K562 (cell line): Measurements from ENCODE around the gene BPIFB6. TPM values are rescaled to one million over a fixed set of nuclear protein-coding genes. Genes with fewer than 3 reads are reported as not detected.

Source experiments
- ATAC-seq: fragments of 200-7000 bp; cut with Tn5 transposase; 3 replicates; pipeline ENCODE4 v1.9.1; 2020; ENCODE audit warnings: moderate library complexity
- BruUV-seq: library from RNA; stranded (reverse); fragments of 400-500 nt; replicated peaks from 2 replicates; lab custom pipeline; 2021; lab: Mats Ljungman, UMichigan
- CTCF ChIA-PET: fragments of 300-600 bp; formaldehyde crosslinking; extraction: SDS; loops from one replicate; lab custom pipeline; 2021; ENCODE audit warnings: low intra/inter-chr PET ratio; lab: Yijun Ruan, JAX
- POLR2A ChIA-PET: fragments of 300-600, 350-650 bp; sonication (Branson Sonifier 250); formaldehyde crosslinking; extraction: SDS; loops from one replicate; lab custom pipeline; 2021; ENCODE audit warnings: antibody characterized with exemption, inconsistent platforms; lab: Yijun Ruan, JAX
- DNase-seq, 4 experiments: peaks; one replicate each; pipeline versions ENCODE4 v3.0.0 to v3.0.0-alpha.2; 2011 to 2018; ENCODE audit warnings: low spot score in 3 of 4, mixed read lengths in 3 of 4; ENCODE audit errors: extremely low read depth in 1 of 4
- FAIRE-seq: peaks from 2 replicates; lab custom pipeline; 2011; peaks lifted over from hg19 to GRCh38; lab: Jason Lieb, UNC
- H2AFZ ChIP-seq: 2 replicates; pipeline ENCODE4 v1.6.0; 2011; ENCODE audit warnings: low read depth, low read length, control low read depth, inconsistent platforms
- H3K27ac ChIP-seq: fragments of 200-600 bp; 3 replicates; pipeline ENCODE4 v1.8.0; 2011; ENCODE audit warnings: low read depth, mild to moderate bottlenecking, control low read depth, inconsistent platforms, low read length, moderate library complexity, mixed read lengths; ENCODE audit errors: extremely low read depth
- H3K27me3 ChIP-seq, 2 experiments: fragments of 300-600 bp in 1 of 2; 2 replicates in 1 of 2; 3 replicates in 1 of 2; pipeline versions ENCODE4 v1.6.0 to v1.8.0; 2011; ENCODE audit warnings: inconsistent platforms in 2 of 2, low read length in 2 of 2, mild to moderate bottlenecking in 1 of 2, mixed read lengths in 1 of 2, moderate library complexity in 1 of 2; ENCODE audit not compliant: control insufficient read depth in 2 of 2, insufficient read depth in 2 of 2
- H3K36me3 ChIP-seq: fragments of 300-600 bp; 3 replicates; pipeline ENCODE4 v1.8.0; 2011; ENCODE audit warnings: mild to moderate bottlenecking, low read length, inconsistent platforms; ENCODE audit not compliant: control insufficient read depth, insufficient read depth
- H3K4me1 ChIP-seq, 2 experiments: fragments of 200-600 bp in 1 of 2; replicated peaks in 1 of 2; 2 replicates in 1 of 2; 3 replicates in 1 of 2; pipeline versions ENCODE4 v1.5.1 to v1.8.0; 2011; ENCODE audit warnings: inconsistent platforms in 2 of 2, low read length in 2 of 2, mild to moderate bottlenecking in 1 of 2, mixed read lengths in 1 of 2, moderate library complexity in 1 of 2; ENCODE audit not compliant: control insufficient read depth in 2 of 2, insufficient read depth in 2 of 2
- H3K4me2 ChIP-seq: 2 replicates; pipeline ENCODE4 v1.6.1; 2011; ENCODE audit warnings: low read length, control low read depth, inconsistent platforms, mixed read lengths; ENCODE audit not compliant: insufficient read depth
- H3K4me3 ChIP-seq: fragments of 200-600 bp; sonication (generic), shearing (Covaris generic); 2 replicates; pipeline ENCODE4 v1.5.1; 2016; ENCODE audit warnings: control low read depth, inconsistent platforms
- H3K79me2 ChIP-seq: fragments of 200-600 bp; 3 replicates; pipeline ENCODE4 v1.8.0; 2011; ENCODE audit warnings: low read length, inconsistent platforms; ENCODE audit not compliant: control insufficient read depth, insufficient read depth
- H3K9ac ChIP-seq, 2 experiments: 2 replicates each; pipeline versions ENCODE4 v1.6.0 to v1.6.1; 2011; ENCODE audit warnings: low read depth in 2 of 2, low read length in 2 of 2, control low read depth in 1 of 2, inconsistent platforms in 1 of 2, mild to moderate bottlenecking in 1 of 2, mixed read lengths in 1 of 2; ENCODE audit not compliant: insufficient read depth in 1 of 2
- H3K9me1 ChIP-seq: one replicate; pipeline ENCODE4 v1.6.0; 2011; ENCODE audit warnings: inconsistent platforms, mild to moderate bottlenecking, low read length, moderate library complexity; ENCODE audit not compliant: control insufficient read depth, insufficient read depth
- H3K9me3 ChIP-seq: replicated peaks from 2 replicates; pipeline ENCODE4 v1.5.1; 2011; ENCODE audit warnings: low read depth, low read length, inconsistent platforms; ENCODE audit not compliant: control insufficient read depth, insufficient read depth
- H4K20me1 ChIP-seq: replicated peaks from 2 replicates; pipeline ENCODE4 v1.6.1; 2011; ENCODE audit warnings: low read length, inconsistent platforms, mixed read lengths; ENCODE audit not compliant: control insufficient read depth, insufficient read depth
- CREB3 ChIP-seq: fragments of 450-650 bp; conservative IDR thresholded peaks from 2 replicates; pipeline ENCODE4 v1.6.1; 2016; ENCODE audit warnings: missing genetic modification characterization, low read depth, mild to moderate bottlenecking, missing compliant biosample characterization, moderate library complexity
- EHMT2 ChIP-seq: fragments of 450-650 bp; IDR thresholded peaks from 2 replicates; pipeline ENCODE4 v1.6.1; 2018; ENCODE audit warnings: antibody characterized with exemption
- ETS2 ChIP-seq: IDR thresholded peaks from 2 replicates; pipeline ENCODE4 v1.6.1; 2016; ENCODE audit warnings: borderline replicate concordance, missing genetic modification characterization, mild to moderate bottlenecking, moderate library complexity, missing compliant biosample characterization; ENCODE audit not compliant: poor library complexity, severe bottlenecking
- GTF3C2 ChIP-seq: IDR thresholded peaks from 3 replicates; pipeline ENCODE4 v1.6.1; 2011; ENCODE audit warnings: borderline replicate concordance, mild to moderate bottlenecking, moderate library complexity; ENCODE audit not compliant: insufficient read length; ENCODE audit errors: extremely low read depth
- HOXB6 ChIP-seq: fragments of 250-450 bp; sonication (Bioruptor Pico); IDR thresholded peaks from 2 replicates; pipeline ENCODE4 v1.5.1; 2022; ENCODE audit warnings: mild to moderate bottlenecking, borderline replicate concordance
- POLR2AphosphoS2 ChIP-seq: IDR thresholded peaks from 2 replicates; pipeline ENCODE4 v1.6.1; 2012; ENCODE audit warnings: low read length, improper control_type of control experiment
- RB1 ChIP-seq: fragments of 450-650 bp; IDR thresholded peaks from 2 replicates; pipeline ENCODE4 v1.6.1; 2017; ENCODE audit warnings: low read depth, mild to moderate bottlenecking
- SP1 ChIP-seq: sonication (generic); formaldehyde crosslinking; IDR thresholded peaks from 2 replicates; pipeline ENCODE4 v1.8.1; 2022; ENCODE audit warnings: mild to moderate bottlenecking, missing genetic modification reagents
- STAT5A ChIP-seq: IDR thresholded peaks from 2 replicates; pipeline ENCODE4 v1.6.1; 2012; ENCODE audit warnings: low read length, inconsistent platforms, borderline replicate concordance
- ZKSCAN1 ChIP-seq: fragments of 150-350 bp; IDR thresholded peaks from 2 replicates; pipeline ENCODE4 v1.6.1; 2016; ENCODE audit warnings: low read depth, low read length
- ZNF280A ChIP-seq: fragments of 450-650 bp; IDR thresholded peaks from 2 replicates; pipeline ENCODE4 v1.6.1; 2018; ENCODE audit warnings: mild to moderate bottlenecking, low read depth; ENCODE audit not compliant: partially characterized antibody
- WGBS: fragments of 100-300 bp; shearing (Covaris generic); methylation state at CpG from one replicate; pipeline ENCODE4 v1.1.6; 2016; ENCODE audit warnings: low coverage, mixed read lengths; ENCODE audit not compliant: insufficient coverage; ENCODE audit errors: missing lambda C conversion rate; 5-methylcytosine and 5-hydroxymethylcytosine counted together
- in situ Hi-C: fragments of 300-500 bp; cut with MboI; formaldehyde crosslinking; loops from 4 replicates; pipeline ENCODE4 v1.15.0; 2018; ENCODE audit warnings: inconsistent platforms, mixed read lengths
- intact Hi-C: fragments of 100-400 bp; cut with micrococcal nuclease; formaldehyde crosslinking; loops from 2 replicates; pipeline ENCODE4 v1.14.2; 2022
- polyA plus RNA-seq, 8 experiments: library from polyadenylated mRNA; depleted of rRNA in 4 of 8; stranded (reverse) in 5 of 8; unstranded in 3 of 8; fragments of >200 nt; fragmentation: Nextera tagmentation in 2 of 8; fragmentation: Illumina TruSeq in 1 of 8; extraction: Ambion mirVana in 2 of 8; extraction: Trizol in 1 of 8; gene quantifications; 2 replicates each; pipeline versions ENCODE4 v1.2.1 to v1.2.3, GENCODE V29; 2011 to 2014; ENCODE audit warnings: inconsistent platforms in 1 of 8, missing spikeins in 1 of 8
- total RNA-seq, 7 experiments: library from RNA; depleted of rRNA in 6 of 7; stranded (reverse); fragments of >200 nt in 6 of 7; fragmentation: Illumina TruSeq in 2 of 7; extraction: Trizol in 2 of 7; gene quantifications; 2 replicates each; pipeline versions ENCODE4 v1.2.1 to v1.2.3, GENCODE V29; 2011 to 2021; ENCODE audit warnings: low replicate concordance in 1 of 7
- TF ChIP-seq, protein P1 (sequence below): fragments of 250-450 bp; sonication (Bioruptor Pico); IDR thresholded peaks from 2 replicates; pipeline ENCODE4 v1.5.0; 2021

The BPIFB6 gene
- total and polyA plus RNA-seq, 9 of the 15 experiments (the other 6 are each of a cell fraction or from before 2014, with no cell fraction given) = not detected

DNA sequence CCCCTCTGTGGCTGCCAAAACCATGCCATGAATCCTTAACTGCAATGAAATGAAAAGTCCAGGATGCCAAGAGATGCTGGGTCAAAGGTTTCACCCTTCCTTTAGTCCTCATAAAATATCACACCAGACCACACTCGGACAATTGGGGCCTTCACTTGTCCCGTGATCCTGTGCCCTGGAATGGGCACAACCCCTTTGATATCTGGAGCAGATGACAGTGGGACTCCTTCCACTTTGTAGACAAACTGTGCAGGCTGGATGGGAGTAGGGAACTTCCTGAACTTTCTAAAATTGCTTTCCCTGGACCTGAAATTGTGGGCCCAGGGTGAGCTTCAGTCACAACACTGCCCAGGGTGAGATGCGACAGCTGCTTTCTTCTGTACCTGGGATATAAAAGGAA, 9.6 kb upstream of the BPIFB6 start (continued):
- TF ChIP-seq CREB3 (tag) (no peak), ZNF280A (no peak), HOXB6 (no peak)
- TF ChIP-seq, protein P1, sequence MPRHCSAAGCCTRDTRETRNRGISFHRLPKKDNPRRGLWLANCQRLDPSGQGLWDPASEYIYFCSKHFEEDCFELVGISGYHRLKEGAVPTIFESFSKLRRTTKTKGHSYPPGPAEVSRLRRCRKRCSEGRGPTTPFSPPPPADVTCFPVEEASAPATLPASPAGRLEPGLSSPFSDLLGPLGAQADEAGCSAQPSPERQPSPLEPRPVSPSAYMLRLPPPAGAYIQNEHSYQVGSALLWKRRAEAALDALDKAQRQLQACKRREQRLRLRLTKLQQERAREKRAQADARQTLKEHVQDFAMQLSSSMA = no peak

DNA sequence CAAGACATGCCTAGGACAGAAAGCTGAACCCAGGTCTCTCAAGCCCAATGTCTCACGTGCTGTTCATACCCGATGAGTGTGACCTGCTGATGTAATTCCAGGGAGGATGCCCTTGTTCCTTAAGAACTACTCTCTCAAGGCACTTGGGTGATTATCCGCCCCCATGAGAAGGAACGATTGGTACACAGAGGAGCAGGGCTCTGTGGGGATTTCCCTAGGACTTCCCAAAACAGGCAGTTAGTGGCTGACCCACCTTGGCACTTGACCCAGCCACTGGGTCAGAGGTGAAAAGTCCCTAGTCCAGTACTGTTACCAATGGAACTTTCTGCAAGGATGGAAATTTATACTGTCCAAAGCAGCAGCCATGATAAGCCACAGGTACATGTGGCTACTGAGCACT, 9.2 kb upstream of the BPIFB6 start:
- Histone ChIP-seq H4K20me1 (no peaks in the 10 kb centered on the region; the same call in 1 of the 2 replicates), H3K36me3 (no peaks in the 10 kb centered on the region), H3K79me2 (no peaks in the 10 kb centered on the region), H3K4me3 (no peak overlapping the region), H3K4me1 (0 out of 5 replicates have a peak, but pooled peaks cover 0 to 3% of the 10 kb centered on the region in 2 experiments), H3K27me3 (peaks cover 2 to 26% of the 10 kb centered on the region in 2 experiments; a peak in 3 of 5 replicates), H3K9ac (no peak overlapping the region), H3K9me3 (no peaks in the 10 kb centered on the region), H3K4me2 (no peak overlapping the region), H2AFZ (no peak overlapping the region), H3K9me1 (peaks cover 2% of the 10 kb centered on the region), H3K27ac (no peak overlapping the region)
- intact Hi-C loops (no loop called here), in situ Hi-C loops (no loop called here)
- CTCF ChIA-PET = no interaction called here
- no TSS peak for BruUV-seq
- ATAC-seq (no peak), FAIRE-seq (no peak), DNase-seq (no peak)
- WGBS = 0% methylated on average over 4 of the region's 4 CpGs
- POLR2A ChIA-PET = interaction anchor here (0.8 kb wide), 1 partner anchor 9 kb away, joined by 3 read pairs; the partner anchor contains the start of gene BPIFB6
- TF ChIP-seq ZKSCAN1 (no peak), STAT5A (no peak), ETS2 (no peak), EHMT2 (no peak), GTF3C2 (no peak), SP1 (CRISPR knock-in tag) (no peak), RB1 (no peak), POLR2AphosphoS2 (no peak)
